Activated naive CD4-positive, alpha-beta T cell treated with anti-CD3 and anti-CD28 coated beads, Interleukin-2, amount 50 U/mL, for 72 hours (primary cell): ENCODE measurements around the gene INPP5A. TPM values are rescaled to one million over a fixed set of nuclear protein-coding genes. Genes with fewer than 3 reads are reported as not detected.
A peak's percentile ranks its signal among the peaks of the same experiment; 100 is the strongest.
"Not testable (repeated sequence)": the region's sequence is repeated elsewhere in the genome, so short reads cannot be mapped to it uniquely, and the experiment has no call there.

Source experiments
- ATAC-seq, 2 donors: fragments of 150-1000 bp; cut with Tn5 transposase; 2 replicates each; pipeline ENCODE4 v1.10.0; 2021; ENCODE audit warnings: mild to moderate bottlenecking in 2 of 2, moderate library complexity in 2 of 2
- DNase-seq, 2 donors: peaks; one replicate each; pipeline ENCODE4 v3.0.0; 2021 to 2022; ENCODE audit warnings: low spot score in 2 of 2
- H3K27ac Mint-ChIP-seq, 2 donors: one replicate each; pipeline ENCODE4 v1.8.0; 2022; ENCODE audit warnings: mild to moderate bottlenecking in 2 of 2, mixed read lengths in 2 of 2
- H3K36me3 Mint-ChIP-seq, 2 donors: one replicate each; pipeline ENCODE4 v1.8.0; 2022; ENCODE audit warnings: mixed read lengths in 2 of 2
- H3K9me3 Mint-ChIP-seq, 2 donors: one replicate each; pipeline ENCODE4 v1.8.0; 2022; ENCODE audit warnings: mixed read lengths in 2 of 2
- total RNA-seq, 2 donors: library from RNA; stranded (reverse); gene quantifications; one replicate each; pipeline ENCODE4 v1.2.3, GENCODE V29; 2022

Gene INPP5A
- total RNA-seq, 2 donors from 2014 or later: 10.5 to 14.0 TPM

DNA sequence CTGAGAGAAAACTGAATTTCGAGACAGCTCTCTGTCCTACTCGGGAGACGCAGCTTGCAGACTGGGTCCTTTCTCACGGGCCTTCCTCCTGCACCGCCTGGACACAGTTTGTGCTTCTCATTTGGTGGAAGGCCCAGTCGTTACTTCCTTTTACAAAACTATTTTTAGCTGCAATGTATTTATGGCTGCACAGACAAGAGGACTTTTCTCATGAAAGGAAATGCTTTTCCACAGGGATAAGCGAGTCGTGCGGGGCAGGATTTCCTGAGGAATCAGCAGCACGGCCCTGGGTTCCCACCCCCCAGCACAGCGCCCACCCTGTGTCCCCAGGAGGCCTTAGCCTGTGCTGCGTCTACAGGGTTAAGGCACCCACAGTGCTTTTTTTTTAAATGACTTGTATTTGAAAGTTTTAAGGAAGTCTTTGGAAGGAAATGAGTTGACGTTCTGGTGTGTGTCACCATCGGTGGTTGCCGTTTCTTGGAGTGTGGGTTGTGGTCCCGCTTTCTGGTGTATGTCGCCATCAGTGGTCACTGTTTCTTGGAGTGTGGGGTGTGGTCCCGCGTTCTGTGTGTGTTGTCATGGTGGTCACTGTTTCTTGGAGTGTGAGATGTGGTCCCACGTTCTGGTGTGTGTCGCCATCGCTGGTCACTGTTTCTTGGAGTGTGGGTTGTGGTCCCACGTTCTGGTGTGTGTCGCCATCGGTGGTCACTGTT is 50.9 kb downstream of the INPP5A start:
- DNase-seq (peak; percentile 46 to 81), ATAC-seq (peak; percentile 86 to 87)
- Mint-ChIP-seq H3K27ac (peak overlapping the region; percentile 63 to 85), H3K9me3 (no peaks in the 10 kb centered on the region), H3K36me3 (no peaks in the 10 kb centered on the region)

DNA sequence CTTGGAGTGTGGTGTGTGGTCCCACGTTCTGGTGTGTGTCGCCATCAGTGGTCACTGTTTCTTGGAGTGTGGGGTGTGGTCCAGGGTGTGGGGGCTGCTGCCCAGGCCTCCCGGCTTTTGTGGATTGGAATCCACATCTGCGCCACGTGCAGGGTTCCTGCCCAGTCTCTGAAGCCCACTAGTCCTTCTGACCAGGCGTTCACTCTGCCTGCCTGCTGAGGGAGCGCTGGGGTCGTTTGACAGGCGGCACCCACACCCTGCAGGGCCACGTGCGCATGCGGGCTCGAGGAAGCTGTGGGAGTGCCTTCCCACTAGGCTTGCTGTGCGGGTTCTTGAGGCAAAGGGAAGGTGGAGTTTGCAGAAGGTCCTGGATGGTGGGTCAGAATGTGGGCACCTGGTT is 51.4 kb downstream of the INPP5A start:
- H3K27ac Mint-ChIP-seq: peak overlapping the region; percentile 63 to 85
- DNase-seq: no peak
- H3K9me3 Mint-ChIP-seq: no peaks in the 10 kb centered on the region
- H3K36me3 Mint-ChIP-seq: no peaks in the 10 kb centered on the region
- no peak for ATAC-seq

DNA sequence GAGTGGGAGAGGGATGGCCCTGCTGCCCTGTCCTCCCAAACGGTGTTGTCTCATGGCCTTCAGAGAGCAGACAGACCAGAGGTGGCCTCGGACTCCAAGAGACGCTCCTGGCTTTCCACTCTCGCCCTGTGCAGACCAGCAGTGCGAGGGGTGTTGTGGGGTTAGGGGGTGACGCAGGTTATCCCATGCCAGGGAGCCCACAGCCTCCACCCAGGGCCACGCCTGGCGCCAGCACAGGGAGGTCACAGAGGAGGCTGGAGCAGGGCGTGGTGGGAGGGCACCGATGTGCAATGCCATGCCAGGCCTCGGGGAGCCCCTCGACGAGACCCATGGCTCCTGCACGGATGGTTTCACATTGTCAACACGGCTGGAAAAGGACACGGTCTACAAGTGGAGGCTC is 52.1 kb downstream of the INPP5A start:
- H3K9me3 Mint-ChIP-seq: no peaks in the 10 kb centered on the region
- H3K36me3 Mint-ChIP-seq: no peaks in the 10 kb centered on the region
- DNase-seq: no peak
- no peak for ATAC-seq
- no peak overlapping the region for H3K27ac Mint-ChIP-seq

DNA sequence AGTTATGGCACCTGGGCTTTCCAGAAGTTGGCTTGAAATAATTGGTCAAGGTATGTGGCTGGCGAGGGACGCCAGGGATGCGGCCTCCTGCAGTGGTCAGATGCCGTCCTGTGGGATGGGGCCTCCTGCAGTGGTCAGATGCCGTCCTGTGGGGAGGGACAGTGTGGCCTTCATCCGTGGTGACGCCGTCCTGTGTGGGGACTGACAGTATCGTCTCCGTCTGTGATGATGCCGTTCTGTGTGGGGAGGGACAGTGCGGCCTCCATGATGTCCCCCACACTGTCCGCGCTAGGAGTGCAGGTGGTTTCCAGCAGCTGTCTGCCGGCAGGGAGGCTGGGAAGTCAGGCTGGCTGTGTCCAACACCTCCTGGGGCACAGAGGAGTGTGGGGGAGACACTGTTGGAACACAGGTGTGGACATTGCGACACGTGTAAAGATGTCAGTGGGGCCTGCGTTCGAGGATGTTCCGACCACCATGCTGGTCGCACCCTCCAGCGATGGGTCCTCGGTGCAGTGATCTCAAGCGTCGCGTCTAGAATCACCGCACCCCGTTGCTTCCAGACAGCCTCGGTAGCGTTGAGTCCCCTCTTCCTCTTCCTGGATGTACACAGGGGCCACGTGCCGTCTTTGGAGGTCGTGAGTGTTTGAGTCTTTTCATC is 52.6 kb downstream of the INPP5A start:
- H3K36me3 Mint-ChIP-seq: no peaks in the 10 kb centered on the region
- no peak for DNase-seq

DNA sequence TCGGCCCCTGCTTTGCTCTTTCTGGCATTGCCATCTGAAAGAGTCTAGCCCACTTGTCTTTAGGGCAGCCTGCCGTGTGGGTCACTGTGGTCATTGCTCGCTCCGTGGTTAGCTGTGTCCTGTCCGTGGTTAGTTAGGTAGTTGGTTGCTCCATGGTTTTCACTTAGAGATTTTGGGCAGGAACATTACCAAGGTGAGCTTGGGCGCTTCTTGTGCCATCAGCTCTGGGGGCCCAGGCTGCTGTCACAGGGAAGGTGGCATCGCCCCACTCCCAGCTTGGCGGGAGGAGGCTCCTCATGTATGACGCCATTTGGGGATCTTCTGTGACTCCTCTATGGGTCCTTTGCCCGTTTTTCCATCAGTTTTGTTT is 53.1 kb downstream of the INPP5A start:
- DNase-seq: no peak
- ATAC-seq: no peak
- Mint-ChIP-seq H3K36me3 (no peaks in the 10 kb centered on the region), H3K9me3 (no peaks in the 10 kb centered on the region), H3K27ac (no peak overlapping the region)

More for the DNA sequence above, 52.6 kb downstream of the INPP5A start:
- Mint-ChIP-seq H3K27ac (no peak overlapping the region), H3K9me3 (no peaks in the 10 kb centered on the region)
- ATAC-seq: no peak

DNA sequence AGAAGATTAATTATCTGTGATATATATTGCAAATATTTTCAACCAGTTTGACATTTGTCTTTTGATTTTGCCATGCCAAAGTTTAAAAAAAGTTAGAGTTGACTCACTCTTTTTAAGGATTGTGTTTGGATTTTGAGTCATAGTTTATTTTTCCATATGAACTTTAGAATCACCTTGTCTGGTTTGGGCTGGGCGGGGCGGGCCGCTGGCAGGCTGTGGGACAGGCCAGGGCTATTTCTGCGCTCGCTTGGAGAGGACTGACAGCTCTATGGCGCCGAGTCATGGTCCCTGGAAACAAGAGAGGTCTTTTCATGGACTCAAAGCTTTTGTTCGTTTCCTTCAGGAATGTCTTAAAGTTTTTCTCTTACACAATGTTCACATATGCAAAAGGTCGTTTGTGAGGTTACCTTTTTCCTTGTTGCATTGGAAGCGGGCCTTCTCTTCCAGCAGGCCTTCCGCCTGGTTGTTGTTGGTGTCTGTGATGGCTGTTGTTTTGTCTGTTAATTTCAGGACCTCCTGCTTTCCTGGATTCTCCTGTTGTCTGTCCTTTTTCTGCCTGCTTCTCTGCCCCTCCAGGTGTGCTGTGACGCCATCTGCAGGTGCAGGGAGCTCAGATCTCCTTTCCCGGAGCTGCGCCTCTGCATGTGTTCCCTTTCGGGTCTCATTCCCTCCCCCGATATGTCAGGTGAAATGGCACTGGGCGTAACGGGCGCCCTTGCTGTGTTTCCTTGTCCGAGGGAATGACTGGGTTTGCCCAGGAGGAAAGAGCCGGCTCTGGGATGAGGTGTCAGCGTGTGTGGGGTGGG is 53.8 kb downstream of the INPP5A start:
- Mint-ChIP-seq H3K9me3 (no peaks in the 10 kb centered on the region), H3K27ac (no peak overlapping the region), H3K36me3 (no peaks in the 10 kb centered on the region)
- DNase-seq (no peak), ATAC-seq (no peak)

DNA sequence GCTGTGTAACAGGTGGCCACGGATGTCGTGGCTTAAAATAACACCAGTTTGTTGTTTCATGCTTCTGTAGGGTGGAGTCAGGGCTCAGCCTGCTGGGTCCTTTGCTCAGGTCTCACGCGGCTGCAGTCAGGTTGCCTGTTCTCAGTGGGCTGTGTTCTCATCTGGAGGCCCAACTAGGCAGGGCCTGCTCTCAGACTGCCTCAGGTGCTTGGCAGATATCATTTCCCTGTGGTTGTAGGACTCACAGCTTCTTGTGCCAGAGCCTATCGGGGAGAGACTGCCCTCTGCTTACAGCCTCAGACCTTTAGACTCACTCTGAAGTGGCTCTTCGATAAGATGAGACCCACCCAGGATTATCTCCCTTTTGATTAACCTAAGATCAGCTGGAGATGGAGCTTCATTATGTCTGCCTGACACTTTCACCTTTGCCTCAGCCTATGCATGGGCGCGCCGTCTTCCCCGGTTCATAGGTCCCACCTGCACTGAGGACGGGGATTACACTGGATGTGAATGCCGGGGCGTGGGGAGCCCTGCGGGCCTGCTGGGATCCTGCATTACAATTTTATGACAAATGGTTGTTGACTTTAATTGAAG is 55.3 kb downstream of the INPP5A start:
- no peaks in the 10 kb centered on the region for H3K36me3 Mint-ChIP-seq
- no peak for ATAC-seq
- DNase-seq: no peak
- no peak overlapping the region for H3K27ac Mint-ChIP-seq
- H3K9me3 Mint-ChIP-seq: peaks cover 0 to 4% of the 10 kb centered on the region in 2 donors

DNA sequence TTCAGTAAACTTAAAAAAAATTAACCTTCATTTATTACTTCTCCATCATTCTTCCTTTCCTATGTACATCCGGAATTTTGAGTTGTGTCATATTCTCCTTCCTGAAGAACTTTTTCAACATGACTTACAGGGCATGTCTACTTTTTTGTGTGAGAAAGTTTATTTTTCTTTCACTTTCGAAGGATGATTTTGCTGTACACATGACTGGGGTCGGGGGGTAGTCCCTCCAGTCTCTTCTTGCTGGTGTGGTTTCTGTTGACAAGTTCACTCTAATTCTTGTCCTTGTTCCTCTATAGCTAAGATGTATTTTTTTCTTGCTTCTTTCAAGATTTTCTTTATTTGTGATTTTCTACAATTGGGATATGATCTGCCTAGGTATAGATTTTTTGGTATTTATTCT is 55.8 kb downstream of the INPP5A start:
- Mint-ChIP-seq H3K27ac (no peak overlapping the region), H3K36me3 (peaks cover 2% of the 10 kb centered on the region in 2 donors), H3K9me3 (peaks cover 3 to 8% of the 10 kb centered on the region in 2 donors)
- peak; percentile 58 to 70 for ATAC-seq
- no peak for DNase-seq

DNA sequence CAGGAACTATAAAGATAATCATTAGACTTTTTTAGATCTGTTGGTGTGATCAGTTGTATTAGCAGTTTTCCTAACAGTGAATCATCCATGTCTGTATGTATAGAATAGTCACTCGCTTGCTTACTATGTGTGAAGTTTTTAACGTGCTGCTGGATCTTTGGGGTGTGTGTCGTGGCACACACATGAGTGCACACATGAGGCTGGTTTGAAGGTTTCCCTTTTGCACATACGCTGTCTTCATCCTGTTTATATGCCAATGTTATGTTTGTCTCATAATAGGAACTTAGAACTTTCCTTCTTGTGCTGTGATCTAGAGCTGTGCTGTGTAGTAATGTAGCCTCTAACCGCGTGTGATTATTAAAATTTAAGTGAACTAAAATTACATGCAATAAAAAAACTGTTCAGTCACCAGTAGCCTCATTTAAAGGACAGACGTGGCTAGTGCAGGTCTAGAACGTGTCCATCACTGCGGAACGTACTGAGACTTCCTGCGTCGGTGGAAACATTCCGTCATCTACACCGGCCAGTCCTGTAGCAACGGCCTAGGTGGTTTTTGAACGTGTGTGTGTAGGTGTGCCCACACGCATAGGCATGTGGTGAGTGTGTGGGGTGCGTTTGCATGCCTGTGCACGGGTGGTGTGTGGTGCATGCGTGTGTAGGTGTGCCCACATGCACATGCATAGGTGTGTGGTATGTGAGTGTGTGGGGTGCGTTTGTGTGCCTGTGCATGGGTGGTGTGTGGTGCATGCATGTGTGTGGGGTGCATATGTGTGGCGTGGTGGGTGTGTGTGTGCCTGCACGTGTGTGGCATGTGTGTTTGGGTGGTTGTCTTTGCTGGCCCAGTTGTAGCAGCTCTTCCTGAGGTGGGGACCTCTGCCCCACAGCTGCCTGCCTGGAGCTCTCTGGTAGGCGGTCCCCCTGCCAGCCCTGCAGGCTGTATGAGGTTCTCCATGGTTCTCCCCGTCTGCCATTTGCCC is 56.6 kb downstream of the INPP5A start:
- H3K9me3 Mint-ChIP-seq: peaks cover 7 to 12% of the 10 kb centered on the region in 2 donors
- H3K36me3 Mint-ChIP-seq: peaks cover 8 to 9% of the 10 kb centered on the region in 2 donors
- ATAC-seq (no peak), DNase-seq (no peak)
- H3K27ac Mint-ChIP-seq: no peak overlapping the region

DNA sequence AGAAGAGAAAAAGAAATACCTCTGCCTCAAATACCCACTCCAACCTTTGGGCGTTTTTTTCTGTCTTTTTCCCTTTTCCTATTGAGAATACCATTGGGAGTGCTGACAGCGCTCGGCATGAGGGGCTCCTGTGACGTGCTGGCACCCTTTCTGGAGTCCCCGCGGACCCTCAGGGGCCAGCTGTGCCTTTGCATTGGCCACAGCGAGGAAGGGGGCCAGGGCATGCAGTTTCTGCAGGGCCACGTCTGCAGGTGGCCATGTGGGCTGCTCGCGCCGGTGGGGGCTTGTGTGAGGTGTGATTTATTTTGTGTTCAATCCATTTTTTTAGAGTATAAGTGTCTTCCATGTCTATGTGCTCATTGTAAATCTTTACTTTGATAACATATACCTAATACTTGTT is 57.4 kb downstream of the INPP5A start:
- DNase-seq (no peak), ATAC-seq (no peak)
- H3K36me3 Mint-ChIP-seq: peaks cover 13 to 17% of the 10 kb centered on the region in 2 donors
- no peak overlapping the region for H3K27ac Mint-ChIP-seq
- peaks cover 7 to 13% of the 10 kb centered on the region in 2 donors for H3K9me3 Mint-ChIP-seq

DNA sequence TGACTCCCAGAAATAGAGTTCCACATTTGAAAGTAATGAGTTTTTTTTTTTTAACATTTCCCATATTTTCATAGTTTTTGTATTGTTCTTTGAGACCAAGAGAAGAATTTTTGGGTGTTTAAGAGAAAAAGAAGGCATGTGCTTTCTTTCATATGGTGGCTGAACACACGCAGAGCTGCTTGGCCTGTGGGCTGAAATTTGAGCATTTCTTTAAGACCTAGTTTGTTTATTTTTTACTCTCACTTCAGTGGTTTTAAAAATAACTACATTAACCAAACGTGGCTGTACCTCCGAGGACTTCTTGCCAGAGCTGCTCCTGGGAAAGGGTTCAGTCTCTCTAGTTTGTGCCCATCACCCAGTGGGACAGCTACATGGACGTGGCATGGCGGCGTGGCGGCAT is 58.3 kb downstream of the INPP5A start:
- Mint-ChIP-seq H3K27ac (no peak overlapping the region), H3K36me3 (peaks cover 20 to 26% of the 10 kb centered on the region in 2 donors), H3K9me3 (peaks cover 13 to 19% of the 10 kb centered on the region in 2 donors)
- DNase-seq (no peak), ATAC-seq (no peak)

DNA sequence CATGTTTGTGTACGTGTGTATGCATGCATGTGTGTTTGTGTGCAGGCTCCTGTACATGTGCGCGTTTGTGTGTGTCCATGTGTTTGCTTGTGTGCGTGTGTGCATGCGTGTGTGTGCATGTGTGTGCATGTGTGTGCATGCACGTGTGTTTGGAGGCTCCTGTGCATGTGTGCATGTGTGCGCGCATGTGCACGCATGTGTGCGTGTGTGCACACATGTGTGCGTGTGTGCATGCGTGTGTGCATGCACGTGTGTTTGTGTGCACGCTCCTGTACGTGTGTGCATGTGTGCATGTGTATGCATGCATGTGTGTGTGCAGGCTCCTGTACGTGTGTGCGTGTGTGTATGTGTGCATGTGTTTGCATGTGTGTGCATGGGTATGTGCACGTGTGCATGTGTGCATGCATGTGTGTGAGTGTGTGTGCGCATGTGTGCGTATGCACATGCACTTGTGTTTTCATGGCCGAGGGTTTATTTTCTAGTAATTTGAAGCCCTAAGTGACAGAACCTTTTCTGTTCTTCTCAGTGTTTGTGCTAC is 59.2 kb downstream of the INPP5A start:
- ATAC-seq: no peak
- Mint-ChIP-seq H3K9me3 (peaks cover 18 to 26% of the 10 kb centered on the region in 2 donors), H3K36me3 (peaks cover 20 to 34% of the 10 kb centered on the region in 2 donors), H3K27ac (no peak overlapping the region)
- no peak for DNase-seq

DNA sequence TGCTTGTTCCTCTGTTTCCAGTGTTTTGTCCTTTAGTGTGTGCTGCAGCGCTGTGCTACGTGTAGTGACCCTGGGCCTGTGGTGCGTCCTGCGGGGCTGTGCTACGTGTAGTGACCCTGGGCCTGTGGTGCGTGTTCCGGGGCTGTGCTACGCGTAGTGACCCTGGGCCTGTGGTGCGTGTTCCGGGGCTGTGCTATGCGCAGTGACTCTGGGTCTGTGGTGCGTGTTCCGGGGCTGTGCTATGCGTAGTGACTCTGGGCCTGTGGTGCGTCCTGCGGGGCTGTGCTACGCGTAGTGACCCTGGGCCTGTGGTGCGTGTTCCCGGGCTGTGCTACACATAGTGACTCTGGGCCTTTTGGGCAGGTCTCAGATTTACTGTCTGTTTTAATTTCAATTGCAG is 60.1 kb downstream of the INPP5A start:
- H3K9me3 Mint-ChIP-seq: peaks cover 18 to 26% of the 10 kb centered on the region in 2 donors
- no peak for ATAC-seq
- peaks cover 20 to 34% of the 10 kb centered on the region in 2 donors for H3K36me3 Mint-ChIP-seq

DNA sequence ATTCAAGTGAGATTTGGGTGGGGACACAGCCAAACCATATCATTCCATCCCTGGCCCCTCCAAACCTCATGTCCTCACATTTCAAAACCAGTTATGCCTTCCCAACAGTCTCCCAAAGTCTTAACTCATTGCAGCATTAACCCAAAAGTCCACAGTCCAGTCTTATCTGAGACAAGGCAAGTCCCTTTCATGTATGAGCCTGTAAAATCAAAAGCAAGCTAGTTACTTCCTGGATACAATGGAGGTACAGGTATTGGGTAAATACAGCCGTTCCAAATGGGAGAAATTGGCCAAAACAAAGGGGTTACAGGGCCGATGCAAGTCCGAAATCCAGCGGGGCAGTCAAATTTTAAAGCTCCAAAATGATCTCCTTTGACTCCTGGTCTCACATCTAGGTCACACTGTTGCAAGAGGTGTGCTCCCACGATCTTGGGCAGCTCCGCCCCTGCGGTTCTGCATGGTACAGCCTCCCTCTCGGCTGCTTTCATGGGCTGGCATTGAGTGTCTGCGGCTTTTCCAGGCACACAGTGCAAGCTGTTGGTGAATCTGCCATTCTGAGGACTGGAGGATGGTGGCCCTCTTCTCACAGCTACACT is 61.5 kb downstream of the INPP5A start:
- Mint-ChIP-seq H3K36me3 (peaks cover 20 to 34% of the 10 kb centered on the region in 2 donors), H3K9me3 (peaks cover 18 to 26% of the 10 kb centered on the region in 2 donors)
- H3K27ac Mint-ChIP-seq, ATAC-seq, DNase-seq: not testable (repeated sequence)

More for the DNA sequence above, 60.1 kb downstream of the INPP5A start:
- H3K27ac Mint-ChIP-seq: no peak overlapping the region
- DNase-seq: no peak

DNA sequence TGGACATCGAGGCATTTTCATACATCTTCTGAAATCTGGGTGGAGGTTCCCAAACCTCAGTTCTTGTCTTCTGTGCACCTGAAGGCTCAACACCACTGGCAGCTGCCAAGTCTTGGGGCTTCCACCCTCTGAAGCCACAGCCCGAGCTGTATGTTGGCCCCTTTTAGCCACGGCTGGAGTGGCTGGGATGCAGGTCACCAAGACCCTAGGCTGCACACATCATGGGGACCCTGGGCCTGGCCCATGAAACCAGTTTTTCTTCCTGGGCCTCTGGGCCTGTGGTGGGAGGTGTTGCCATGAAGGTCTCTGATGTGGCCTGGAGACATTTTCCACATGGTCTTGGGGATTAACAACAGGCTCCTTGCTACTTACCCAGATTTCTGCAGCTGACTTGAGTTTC is 62.1 kb downstream of the INPP5A start:
- ATAC-seq (no peak), DNase-seq (no peak)
- Mint-ChIP-seq H3K36me3 (peaks cover 20 to 34% of the 10 kb centered on the region in 2 donors), H3K9me3 (peaks cover 18 to 26% of the 10 kb centered on the region in 2 donors), H3K27ac (no peak overlapping the region)
